ENCODE measurements around the gene HOXB3.

The HOXB3 gene

DNA sequence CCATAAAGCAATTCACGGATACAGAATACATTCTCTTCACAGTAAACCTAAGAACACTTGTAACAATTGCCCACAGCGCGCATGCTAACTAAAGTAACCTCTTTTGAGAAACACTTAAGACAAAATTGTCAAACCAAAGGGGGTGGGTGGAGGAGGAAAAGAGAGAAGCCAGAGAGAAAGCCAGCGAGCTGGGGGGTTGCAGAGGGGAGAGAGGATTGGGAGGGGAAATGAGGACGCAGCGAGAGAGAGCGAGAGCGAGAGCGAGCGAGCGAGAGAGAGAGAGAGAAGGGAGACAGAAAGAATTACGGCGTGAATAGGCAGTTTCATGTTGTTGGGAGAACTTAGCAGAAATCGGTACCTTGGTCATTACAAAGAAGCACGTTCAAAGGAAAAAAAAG, 22.4 kb upstream of the HOXB3 start:
- DNase-seq, result no peak

DNA sequence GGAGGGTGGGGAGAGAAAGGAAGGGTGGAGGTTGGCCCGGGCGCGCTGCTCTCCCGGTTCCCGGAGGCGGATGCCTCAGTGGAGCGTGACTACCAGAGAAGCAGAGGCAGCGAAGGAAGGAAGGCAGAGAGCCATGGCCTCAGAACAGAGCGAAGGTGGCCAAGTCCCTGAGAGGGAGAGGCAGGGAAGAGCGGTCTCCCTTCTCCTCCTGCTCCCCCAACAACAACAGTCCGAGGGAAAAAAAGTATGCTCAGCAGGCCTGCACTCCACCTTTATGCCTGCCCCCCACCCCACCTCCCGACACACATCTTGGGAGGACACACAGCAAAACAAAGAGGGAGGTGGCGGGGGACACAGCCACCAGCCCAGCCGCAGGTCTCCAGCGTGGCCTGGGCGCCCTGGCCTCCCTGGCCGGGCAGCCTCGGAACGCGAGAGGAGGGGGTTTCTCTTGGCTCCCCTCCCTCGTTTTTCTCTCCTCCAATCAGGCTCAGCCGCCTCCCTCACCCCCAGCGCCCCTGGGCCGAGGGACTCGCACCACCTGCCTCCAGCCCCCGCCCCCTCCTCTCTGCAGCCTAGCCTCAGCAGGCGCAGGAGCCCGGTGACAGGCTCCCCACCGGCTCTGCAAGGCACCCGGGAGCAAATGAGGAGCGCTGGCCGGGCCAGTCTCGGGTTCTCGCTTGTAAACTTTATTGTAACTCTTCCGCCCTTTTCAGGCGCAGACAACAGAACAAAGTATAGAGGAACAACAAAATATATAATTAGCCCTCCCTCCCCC, 21.8 kb upstream of the HOXB3 start:
- no peak for DNase-seq

DNA sequence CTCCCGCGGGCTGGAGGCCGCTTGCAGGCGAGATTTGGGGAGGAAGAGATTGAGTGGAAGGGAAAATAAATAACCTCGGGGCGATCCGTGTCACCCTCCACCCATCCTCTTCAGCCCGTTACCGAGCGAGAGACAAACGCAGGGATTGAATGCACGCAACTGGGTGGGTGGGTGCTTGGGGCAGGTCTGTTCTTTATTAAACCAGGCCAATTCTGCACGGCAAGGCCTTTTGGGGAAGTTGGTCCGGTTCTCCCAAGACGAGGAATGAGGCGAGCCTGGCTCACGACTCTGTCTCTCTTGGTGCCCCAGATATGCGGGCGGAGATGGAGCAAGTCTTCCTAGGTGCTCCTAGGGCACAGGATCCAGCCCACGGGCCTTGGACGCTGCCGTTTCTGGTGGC, 21.2 kb upstream of the HOXB3 start:
- DNase-seq, result no peak

DNA sequence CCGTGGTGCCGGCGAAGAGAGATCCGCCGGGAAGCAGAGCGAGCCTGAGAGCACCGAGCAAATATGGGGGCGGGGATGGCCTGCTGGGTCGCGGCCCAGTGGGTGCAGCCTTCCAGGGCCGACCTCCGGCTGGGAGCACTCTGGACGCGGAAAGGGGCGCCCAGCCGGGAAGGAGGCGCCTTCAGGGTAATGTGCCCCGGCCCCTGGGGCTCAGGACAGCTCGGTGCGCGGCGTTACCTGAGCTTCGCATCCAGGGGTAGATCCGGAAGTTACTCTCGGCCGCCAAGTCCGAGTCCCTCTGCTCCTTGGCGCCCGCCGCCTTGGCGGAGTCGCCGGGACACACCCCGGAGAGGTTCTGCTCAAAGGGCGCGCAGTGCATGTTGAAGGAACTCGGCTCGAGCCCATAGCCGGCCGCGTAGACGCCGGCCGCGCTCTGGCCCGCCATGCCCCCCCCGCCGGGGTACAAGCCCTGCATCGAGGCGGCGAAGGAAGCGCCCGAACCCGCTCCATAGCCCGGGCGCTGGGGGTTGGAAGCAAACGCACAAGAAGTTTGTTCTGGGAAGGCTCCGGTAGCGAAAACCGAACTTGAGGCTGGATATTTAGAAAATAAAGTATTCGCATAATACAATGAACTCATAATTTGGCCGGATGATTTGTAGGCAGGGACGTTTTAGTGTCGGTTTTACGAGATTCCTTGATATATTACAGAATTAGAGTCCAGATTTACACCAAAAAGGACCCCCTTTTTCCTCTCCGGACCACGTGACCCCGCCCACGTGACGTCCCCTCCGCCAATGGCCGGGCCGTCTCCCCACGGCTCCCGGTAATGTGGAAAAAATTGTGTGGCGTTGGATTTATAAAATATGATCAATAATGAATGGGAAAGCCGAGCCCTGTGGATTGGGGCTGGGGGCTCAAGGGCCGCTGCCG, 20.5 kb upstream of the HOXB3 start, which contains the start of gene HOXB7:
Gene HOXB7, minus strand, starts transcription at position 736 of the 930 bp plus-strand sequence. Its CDS starts 99 bp downstream, at position 637.
- peak; percentile 73 for DNase-seq

DNA sequence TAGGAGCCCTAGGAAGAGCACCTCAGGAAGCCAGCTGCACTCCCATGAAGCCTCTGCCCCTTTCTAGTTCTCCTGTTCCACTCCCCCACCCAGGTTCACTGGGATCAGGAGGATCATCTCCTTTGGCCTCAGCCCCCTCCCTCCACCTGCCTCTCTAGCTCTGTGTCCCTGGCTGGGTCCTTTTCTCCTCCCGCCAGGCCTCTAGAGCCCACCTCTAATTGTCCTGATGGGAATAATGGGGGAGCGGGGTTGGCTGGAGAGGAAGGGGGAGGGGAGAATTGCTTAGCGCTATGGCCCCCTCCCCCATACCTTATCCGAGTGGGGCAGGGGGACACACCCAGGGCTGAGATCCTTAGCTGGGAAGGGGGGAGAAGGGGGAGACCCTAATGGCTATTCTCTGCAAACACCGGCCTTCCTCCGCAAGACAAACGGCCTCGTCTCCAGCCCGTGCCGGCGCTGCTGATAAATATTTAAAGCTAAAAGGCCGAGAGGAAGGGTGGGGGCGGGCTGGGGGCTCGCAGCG, 19.8 kb upstream of the HOXB3 start:
- DNase-seq, result no peak

DNA sequence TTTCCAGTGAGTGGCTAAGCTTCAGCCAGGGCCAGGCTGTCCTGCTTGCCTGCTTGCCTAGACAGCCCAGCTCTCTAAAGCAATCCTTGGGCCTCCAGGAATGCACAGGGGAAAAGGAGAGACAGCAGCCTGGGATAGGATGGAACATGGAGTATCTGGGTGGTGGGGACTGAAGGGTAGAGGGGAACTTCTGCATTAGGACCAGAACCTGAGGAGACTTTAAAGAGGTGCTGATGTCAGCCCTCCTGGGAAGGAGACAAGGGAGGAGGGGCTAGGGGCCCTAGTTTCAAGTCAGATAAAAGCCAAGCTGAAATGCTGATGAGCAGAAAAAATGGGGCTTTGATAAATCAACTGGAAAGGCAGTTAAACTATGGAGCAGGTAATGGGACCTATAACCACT, 19.0 kb upstream of the HOXB3 start:
- DNase-seq, result no peak

DNA sequence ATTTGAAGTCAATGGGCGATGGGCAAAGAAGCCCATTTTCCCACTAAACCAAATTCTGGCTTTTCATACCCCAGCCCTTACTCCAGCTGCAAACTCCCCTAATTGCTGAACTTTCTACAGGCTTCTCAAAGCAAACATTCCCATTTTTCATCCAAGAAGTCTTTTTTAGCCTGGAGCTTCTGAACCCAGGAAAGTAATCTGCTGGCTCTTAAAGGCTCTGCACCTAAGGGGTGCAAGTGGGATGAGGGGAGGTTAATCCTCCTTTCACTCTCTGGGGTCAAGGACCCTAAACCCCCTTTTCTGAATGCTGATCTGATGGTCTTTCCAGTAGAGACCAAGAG, 18.4 kb upstream of the HOXB3 start:
- no peak for DNase-seq

DNA sequence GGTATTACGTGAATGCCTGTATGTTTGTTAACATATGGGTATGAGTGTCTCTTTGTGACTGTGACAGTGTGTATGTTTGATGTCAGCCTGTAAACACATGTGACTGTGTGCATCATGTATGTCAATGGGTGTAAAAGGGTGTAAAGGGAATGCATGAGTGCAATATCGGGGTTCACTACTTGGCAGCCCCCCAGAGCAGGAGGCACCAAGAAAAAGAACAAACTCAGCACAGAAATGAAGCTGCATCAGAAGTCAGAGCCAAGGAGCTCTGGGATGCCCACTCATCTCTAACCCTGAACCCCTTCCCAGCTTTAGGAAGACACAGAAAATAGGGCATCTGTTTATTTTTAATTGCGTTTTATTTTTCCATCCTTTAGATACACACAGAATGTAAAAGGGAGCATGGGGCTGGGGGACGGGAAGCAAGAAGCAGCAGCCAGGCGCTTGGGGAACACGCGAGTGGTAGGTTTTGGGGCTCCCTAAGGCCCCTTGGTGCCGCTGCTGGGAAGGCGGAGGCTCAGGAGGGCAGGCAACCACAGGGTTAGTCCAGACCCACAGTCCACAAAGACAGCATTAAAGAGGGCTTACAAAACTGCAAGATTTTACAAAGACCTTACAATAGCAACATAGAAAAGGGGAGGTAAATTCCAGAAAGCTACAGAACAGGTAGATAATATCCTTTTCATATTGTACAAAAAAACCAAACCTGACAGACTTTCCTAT, 17.0 kb upstream of the HOXB3 start:
- DNase-seq, result no peak

DNA sequence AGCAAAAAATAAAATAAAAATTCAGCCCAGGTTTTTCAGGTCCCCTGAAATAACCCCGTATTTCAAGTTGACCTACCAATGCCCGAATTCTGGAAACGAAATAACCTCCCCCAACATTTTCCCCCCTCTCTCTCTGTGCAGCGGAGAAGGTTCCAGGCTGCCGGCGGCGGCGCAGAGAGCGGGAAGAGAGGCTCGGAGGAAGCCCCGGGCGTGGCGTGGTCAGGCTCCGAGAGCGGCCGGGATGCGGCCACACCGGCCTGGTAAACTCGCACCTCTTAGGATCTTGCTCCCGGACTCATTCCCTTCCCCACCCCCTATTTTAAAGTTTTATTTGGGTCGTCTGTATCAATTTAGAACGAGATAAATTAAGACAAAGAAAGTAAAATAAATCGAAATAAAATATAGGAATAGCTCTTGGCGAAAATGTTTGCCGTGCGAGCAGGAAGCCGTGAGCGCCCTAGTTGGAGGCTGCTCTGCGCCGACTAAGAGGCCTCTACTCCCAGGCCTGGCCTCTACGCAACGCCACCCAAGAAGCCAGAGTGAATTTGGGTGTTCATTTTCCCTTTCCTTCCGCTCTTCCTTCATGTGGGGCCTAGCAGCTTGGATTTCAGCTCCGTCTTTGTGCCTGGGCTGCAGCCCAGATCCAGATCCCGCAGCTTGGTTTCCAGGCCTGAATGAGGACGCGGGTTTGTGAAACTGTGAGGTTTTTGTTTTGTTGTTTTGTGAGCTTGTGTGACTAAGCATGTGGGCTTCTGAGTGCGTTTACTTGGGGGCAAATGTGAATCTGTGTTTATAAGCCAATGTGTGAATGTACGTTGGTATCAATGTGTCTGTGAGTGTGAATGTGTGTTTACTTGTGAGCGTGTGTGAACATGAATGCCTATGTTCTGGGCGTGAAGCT, 16.2 kb upstream of the HOXB3 start:
- DNase-seq, result no peak

DNA sequence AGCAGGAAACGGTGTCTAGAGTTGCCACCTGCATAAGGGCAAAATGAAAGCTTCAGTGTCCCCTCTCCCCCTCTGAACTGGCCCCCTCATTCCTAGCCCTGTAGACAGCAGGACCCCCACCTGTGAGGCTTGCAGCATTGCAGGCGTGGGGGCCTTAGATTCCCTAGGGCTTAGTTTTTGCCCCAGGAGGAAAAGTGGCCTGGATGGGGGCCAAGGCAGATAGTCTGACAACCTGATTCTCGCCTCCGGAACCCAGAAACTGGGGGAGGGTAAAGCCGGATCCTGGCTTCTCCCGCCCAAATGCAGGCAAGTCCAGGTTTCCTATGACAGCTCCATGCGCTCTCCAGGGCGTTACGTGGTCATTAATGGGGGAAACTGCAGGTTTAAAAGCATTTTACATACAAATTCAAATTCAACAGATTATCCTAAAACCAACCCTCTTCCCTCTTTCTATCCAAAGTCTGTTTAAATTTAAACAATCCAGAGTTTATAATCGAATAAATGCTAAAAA, 15.4 kb upstream of the HOXB3 start:
- DNase-seq, result no peak

DNA sequence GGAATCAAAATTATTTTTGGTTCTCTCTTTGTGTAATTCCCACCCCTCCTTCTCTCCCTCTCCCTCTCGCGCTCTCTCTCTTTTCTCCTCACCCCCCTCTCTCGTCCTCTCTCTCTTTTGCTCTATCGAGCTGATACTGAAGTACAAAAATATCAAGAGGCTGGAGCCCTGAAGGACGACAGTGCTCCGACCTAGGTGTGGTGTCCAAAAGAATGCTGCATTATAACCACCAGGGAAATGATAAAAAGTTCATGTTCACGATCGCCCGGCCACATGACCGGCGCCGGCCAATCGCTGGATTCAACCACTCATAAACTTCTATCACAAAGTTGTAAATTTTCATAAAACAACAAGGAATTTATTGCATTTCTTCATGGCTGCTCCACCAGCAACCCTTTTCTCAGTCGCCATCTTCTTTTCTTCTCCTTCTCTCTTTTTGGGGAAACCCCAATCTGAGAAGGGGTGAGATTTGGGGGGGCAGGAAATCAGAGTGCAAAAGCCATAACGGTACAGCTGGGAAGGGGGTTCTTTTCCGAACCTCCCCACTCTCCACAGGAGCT, 14.8 kb upstream of the HOXB3 start, which contains the start of gene HOXB6:
Gene HOXB6, minus strand, starts transcription at position 217 of the 560 bp plus-strand sequence. CDS start 6,836 bp downstream, outside the sequence.
- no peak for DNase-seq

DNA sequence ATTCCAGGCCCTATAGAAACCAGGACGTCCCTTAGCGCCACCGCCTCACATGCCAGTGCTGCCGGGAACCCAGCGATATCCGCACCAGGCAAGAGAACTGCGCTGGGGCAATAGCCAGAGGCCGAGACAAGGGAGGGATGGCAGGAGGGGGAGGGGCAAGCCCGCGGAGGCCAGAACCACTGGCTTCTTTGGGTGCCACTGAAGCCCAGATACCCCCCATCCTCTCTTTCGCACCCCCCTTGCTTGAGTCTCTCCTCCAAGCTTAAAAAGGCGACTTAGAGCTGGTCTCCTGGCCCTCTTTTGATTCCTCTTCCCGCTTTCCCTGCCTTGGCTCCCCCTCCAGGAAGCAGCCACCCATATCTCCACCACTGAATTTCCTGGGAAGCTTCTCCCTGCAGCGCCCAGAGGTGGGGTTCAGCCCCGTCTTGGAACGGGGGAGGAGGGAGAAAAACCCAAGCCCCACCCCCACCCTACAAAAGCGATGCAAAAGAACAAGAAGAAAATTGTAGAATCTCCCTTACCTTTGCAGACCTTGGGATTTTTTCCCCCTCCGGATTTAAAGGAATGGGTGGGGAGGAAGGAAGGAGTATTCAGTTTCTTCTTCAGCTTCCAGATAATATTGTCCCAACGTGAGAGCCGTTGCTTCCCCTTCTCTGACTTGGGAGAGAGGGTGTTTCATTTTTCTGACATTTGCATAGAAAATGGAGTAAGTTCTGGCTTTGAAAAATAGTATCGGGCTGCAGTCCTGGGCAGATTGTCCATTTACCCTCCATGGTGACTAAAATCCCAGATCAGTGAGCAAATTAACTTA, 14.1 kb upstream of the HOXB3 start:
- no peak for DNase-seq

DNA sequence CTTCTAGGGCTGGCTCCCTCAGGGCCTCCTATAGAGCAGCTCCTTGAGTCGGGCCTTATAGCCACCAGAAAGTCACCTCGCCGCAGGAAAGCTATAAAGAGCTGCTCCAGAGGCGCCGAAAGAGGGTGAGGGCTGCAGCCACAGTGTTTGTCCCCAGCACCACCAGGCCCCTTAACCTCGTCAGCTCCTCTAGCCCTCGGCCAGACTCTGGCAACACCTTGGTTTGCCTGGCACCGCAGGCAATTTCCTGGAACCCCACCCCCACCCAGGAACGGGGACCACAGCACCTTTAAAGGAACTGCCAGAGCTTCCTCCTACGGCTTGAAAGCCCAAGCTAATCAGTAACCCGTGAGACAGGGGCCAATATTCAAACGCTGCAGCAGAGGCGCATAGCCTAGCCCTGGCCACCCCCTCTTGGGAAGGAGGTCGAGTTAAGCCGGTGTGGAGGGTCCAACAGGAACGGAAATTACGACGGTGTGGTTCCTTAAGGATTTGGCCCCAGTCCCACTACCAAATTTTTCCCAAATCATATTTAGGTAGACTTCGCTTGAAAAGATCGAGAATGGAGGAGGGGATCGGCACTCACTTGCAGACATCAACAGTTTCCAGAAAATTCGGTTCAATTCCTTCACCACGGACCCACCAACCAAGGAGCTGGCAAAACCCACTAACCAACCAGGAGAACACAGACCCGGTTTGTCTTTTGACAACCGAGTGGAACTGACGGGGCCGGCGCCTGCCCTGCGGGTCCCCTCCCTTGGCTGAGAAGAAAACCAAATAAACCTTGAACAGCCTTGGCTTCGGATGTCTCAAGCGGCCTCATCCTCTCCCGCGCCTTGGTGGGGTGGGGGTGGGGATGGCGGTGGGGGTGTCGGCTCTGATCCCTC, 11.7 kb upstream of the HOXB3 start:
- no peak for DNase-seq

DNA sequence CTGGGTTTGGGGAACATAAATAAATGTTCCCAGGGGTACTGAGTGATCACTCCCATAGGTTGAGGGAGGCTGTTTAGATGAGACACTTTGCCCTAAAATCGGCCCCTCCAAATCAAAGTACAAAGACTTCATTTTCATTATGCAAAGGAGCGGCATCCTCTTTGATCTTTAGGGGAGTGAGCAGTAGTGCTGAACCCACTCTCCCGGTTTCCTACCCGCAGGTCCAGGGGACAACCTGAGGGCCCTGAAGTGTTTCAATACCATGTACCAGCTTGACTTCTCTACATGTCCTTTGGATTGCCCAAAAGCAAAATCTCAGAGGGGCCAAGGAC, 11.1 kb upstream of the HOXB3 start:
- no peak for DNase-seq

DNA sequence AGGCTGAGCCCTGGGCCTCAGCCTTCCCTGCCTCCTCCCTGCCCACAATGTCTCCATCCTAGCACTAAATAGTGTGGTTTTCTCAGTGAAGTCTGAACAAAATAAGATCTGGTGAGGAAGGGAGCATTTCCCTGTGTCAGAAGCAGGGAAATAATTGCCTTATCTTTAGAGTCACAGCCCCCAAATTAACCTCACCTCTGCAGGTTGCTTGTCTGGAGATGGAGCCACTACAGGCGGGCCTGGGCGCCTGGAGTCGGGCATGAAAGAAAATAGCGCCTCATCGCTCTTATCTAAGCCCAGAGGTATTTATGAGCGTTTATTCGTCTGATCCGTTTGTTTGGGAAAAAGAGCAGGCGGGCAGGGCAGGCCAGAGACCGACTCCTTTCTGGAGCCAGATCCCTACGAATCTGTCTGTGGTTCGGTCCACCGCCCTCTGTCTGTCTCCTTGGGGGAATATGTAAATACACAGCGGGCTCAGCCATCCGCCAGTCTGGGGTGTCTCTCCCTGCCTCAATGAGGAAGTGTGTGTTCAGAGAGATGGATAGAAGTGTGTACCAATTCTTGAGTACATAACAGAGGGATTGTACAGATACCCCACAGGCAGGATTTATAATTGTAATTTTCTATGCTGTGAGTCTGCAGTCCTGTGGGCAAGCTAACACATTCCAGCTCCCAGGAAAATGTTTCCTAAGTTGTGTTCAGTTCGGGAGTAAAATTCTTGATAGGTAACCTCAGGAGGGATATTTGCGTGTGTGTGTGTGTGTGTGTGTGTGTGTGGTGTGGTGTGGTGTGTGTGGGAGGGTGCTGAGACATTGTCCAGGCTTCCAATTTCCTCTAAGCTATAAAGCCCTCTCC, 10.4 kb upstream of the HOXB3 start:
- no peak for DNase-seq

DNA sequence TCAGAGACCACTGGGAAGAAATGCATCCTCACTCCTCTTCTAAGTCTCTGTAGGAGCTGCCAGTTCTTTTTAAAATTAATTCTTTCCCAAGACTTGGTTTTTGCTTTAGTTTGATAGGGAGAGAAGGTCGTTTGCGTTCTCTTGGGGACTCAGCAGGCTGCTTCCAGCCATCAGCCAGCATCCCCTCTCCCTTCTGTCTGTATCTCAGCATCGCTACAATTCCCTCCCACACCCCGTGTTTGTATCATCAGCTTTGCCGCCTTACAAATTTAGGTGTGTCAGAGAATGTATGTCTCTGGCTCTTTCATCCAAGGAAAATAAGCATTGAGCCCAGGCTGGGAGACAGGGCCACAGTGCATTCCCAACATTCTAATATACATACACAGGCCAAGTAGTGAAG, 9.3 kb upstream of the HOXB3 start:
- no peak for DNase-seq

DNA sequence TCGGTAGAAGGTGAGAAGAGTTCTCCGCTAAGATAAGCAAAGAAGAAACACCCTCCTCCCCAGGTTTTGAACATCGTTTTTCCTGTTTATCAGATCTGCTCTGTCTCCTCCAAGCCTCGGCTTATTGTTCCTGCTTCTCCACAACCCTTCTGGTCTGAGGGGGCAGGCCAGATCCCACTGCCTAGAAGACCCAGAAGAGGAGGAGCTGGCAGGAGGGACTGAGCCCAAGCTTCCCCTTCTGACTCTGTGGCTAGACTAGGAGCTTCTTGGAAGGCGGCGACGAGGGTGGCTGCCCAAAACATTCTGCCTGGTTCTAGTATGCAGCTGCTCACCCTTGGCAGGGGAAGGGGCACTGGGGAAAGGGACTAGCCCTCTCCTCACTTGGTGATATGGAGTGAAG, 8.7 kb upstream of the HOXB3 start:
- DNase-seq, result no peak

DNA sequence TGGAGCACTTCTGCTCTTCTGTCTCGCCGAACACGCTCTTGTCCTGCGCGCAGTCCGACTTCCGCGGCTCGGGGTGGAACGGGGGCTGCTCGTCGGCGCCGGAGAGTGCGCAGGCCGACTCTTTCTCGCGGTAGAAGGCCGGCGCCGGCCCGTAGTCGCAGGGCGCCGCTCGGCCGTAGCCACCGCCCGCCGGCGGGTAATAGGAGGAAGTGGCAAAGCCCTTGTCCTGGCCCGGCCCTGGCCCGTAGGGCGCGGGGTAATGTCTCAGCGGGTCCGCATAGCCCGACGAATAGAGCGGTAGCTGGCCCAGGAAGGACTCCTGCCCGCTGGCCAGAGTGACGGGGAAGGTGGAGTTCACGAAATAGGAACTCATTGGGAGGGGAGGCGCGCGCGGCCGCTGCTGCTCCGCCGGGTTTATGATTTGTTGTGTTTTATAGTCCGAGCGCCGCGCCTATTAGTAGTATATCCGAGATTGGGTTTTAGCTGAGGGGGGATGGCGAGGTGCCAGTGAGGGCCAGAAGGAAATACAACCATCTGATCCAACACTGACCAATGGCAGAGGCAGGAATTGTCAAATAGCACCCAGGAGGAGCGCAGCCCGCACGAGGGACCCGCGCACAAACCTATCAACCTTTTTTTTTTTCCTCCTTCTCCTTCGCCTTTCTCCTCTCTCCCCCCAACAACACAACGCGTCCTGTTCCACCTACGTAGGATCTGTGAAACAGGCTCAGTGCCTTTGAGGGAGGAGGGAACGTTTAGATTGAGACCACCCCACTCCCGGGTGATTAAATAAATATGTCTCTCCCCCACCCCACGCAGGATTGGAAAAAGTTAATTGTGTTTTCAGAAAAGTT, 8.0 kb upstream of the HOXB3 start:
- DNase-seq, result no peak
